Brain microvascular endothelial cell (primary cell): ENCODE results near the gene TESMIN.

Experiments used
- DNase-seq: peaks from one replicate; pipeline ENCODE4 v3.0.0-alpha.2; 2020
- H3K27ac ChIP-seq: fragments of 250-450 bp; sonication (Bioruptor Pico); 2 replicates; pipeline ENCODE4 v1.5.1; 2020; ENCODE audit warnings: mild to moderate bottlenecking, moderate library complexity
- H3K27me3 ChIP-seq: fragments of 250-450 bp; sonication (Bioruptor Pico); replicated peaks from 2 replicates; pipeline ENCODE4 v1.5.1; 2020; ENCODE audit warnings: mild to moderate bottlenecking
- H3K36me3 ChIP-seq: fragments of 250-450 bp; sonication (Bioruptor Pico); replicated peaks from 2 replicates; pipeline ENCODE4 v1.5.1; 2020; ENCODE audit warnings: mild to moderate bottlenecking
- H3K4me3 ChIP-seq: 2 replicates; pipeline ENCODE4 v1.5.1; 2011; ENCODE audit warnings: low read depth, mild to moderate bottlenecking, control low read depth, low read length, moderate library complexity
- in situ Hi-C: cut with HindIII; loops from 2 replicates; pipeline ENCODE4 v1.10.0; 2017; ENCODE audit warnings: low sequenced_read_pairs, low pct_ligation_motif_present
- TF ChIP-seq, protein P1 (sequence below): IDR thresholded peaks from 2 replicates; pipeline ENCODE4 v1.5.1; 2011; ENCODE audit warnings: low read depth, mild to moderate bottlenecking, moderate library complexity, low read length, control low read depth, inconsistent platforms; ENCODE audit errors: missing control alignments

Gene TESMIN

GRCh38 chr11:68722143-68722542 lies 29.2 kb downstream of the TESMIN start:
- Histone ChIP-seq H3K36me3 (no peaks in the 10 kb centered on the region), H3K27ac (no peak overlapping the region), H3K27me3 (peaks cover 21% of the 10 kb centered on the region), H3K4me3 (no peak overlapping the region)
- in situ Hi-C loops: no loop called here
- TF ChIP-seq, protein P1, sequence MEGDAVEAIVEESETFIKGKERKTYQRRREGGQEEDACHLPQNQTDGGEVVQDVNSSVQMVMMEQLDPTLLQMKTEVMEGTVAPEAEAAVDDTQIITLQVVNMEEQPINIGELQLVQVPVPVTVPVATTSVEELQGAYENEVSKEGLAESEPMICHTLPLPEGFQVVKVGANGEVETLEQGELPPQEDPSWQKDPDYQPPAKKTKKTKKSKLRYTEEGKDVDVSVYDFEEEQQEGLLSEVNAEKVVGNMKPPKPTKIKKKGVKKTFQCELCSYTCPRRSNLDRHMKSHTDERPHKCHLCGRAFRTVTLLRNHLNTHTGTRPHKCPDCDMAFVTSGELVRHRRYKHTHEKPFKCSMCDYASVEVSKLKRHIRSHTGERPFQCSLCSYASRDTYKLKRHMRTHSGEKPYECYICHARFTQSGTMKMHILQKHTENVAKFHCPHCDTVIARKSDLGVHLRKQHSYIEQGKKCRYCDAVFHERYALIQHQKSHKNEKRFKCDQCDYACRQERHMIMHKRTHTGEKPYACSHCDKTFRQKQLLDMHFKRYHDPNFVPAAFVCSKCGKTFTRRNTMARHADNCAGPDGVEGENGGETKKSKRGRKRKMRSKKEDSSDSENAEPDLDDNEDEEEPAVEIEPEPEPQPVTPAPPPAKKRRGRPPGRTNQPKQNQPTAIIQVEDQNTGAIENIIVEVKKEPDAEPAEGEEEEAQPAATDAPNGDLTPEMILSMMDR: no peak
- no peak for DNase-seq

GRCh38 chr11:68721075-68721474 lies 30.2 kb downstream of the TESMIN start:
- no peak overlapping the region for H3K4me3 ChIP-seq
- no peaks in the 10 kb centered on the region for H3K36me3 ChIP-seq
- H3K27ac ChIP-seq: no peak overlapping the region
- in situ Hi-C loops: no loop called here
- DNase-seq: no peak
- TF ChIP-seq, protein P1: no peak
- H3K27me3 ChIP-seq: peaks cover 21% of the 10 kb centered on the region

- no peak for DNase-seq
- Histone ChIP-seq H3K27me3 (peaks cover 32% of the 10 kb centered on the region), H3K36me3 (no peaks in the 10 kb centered on the region), H3K27ac (no peak overlapping the region), H3K4me3 (no peak overlapping the region)
- TF ChIP-seq, protein P1: no peak
- in situ Hi-C loops: no loop called here
Observed at GRCh38 chr11:68715456-68716122, 35.7 kb downstream of the TESMIN start.

DNA sequence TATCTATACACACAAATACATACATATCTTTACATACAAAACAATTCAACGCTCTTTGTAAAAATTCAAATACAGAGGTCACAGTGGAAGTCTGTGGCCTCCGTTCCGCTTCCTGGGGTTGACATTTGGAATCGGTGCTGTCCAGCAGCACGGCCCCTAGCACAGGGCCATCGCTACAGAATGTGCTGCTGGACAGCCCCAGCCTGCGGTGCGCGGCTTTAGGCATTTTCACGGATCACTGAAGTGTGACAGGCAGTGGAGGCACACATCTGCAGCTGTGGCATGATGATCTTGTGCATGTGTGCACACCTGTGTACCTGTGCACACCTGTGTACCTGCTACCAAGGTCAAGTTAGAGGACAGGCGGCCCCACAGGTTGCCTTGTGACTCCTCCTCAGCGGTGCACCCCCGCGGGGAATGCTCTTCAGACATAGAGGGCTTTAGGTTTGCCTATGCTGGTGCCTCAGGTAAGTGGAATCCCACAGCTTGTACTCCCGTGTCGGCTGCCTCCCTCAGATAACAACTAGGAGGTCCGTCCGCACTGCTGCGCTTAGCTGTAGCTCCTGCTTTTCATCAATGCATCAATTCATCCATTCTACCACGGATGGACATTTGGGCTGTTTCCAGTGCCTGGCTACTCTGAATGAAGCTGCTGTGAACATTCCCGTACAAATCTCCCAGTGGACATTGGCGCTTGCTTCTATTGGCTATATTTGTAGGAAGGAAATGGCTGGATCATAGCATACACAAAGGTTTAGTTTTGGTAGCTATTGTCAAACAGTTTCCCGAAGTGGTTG lies 37.1 kb downstream of the TESMIN start:
- in situ Hi-C loops: no loop called here
- TF ChIP-seq, protein P1: no peak

GRCh38 chr11:68711114-68711513 lies 40.2 kb downstream of the TESMIN start:
- Histone ChIP-seq H3K4me3 (no peak overlapping the region), H3K36me3 (no peaks in the 10 kb centered on the region), H3K27me3 (peaks cover 29% of the 10 kb centered on the region), H3K27ac (no peak overlapping the region)
- TF ChIP-seq, protein P1: no peak
- no peak for DNase-seq
- in situ Hi-C loops: no loop called here

More for the DNA sequence above, 37.1 kb downstream of the TESMIN start:
- Histone ChIP-seq H3K27me3 (peaks cover 28% of the 10 kb centered on the region), H3K27ac (no peak overlapping the region), H3K4me3 (no peak overlapping the region), H3K36me3 (no peaks in the 10 kb centered on the region)
- no peak for DNase-seq
